HT1080 (cell line): Measurements from ENCODE around the gene CACNA1I. TPM values are rescaled to one million over a fixed set of nuclear protein-coding genes. Genes with fewer than 3 reads are reported as not detected.
"Not testable (repeated sequence)": the region's sequence is repeated elsewhere in the genome, so short reads cannot be mapped to it uniquely, and the experiment has no call there.

ENCODE experiments used
- DNase-seq: peaks from one replicate; pipeline ENCODE4 v3.0.0-alpha.2; 2015; ENCODE audit warnings: low read depth
- total RNA-seq: library from RNA; depleted of rRNA; stranded (reverse); fragments of >200 nt; shearing (Covaris generic); gene quantifications from 2 replicates; pipeline ENCODE4 v1.2.3, GENCODE V29; 2014; rRNA removed

The CACNA1I gene
- total RNA-seq, 1 experiment from 2014 or later: not detected

DNA sequence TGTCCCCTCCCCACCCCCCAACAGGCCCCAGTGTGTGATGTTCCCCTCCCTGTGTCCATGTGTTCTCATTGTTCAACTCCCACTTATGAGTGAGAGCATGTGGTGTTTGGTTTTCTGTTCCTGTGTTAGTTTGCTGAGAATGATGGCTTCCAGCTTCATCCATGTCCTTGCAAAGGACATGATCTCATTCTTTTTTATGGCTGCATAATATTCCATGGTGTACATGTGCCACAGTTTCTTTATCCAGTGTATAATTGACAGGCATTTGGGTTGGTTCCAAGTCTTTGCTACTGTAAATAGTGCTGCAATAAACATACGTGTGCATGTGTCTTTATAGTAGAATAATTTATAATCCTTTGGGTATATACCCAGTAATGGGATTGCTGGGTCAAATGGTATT, 163.5 kb downstream of the CACNA1I start:
- DNase-seq: not testable (repeated sequence)

DNA sequence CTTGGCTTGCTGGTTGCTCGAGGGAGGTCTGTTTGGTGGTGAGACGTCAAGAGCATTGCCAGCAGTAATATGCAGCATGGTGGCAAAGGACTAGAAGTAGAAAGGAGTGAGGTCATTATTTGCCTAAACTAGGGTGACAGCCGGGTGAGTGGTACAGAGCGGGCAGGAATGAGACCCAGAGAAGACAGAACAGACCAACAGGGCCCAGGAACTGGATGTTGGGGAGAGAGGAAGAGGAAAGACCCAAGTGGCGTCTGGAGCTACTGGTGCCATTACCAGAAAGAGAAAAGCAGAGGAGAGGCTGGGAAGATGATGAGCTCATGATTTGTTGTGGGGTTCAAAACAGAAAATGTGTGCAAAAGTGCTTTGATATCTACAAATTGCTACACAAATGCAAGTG, 164.3 kb downstream of the CACNA1I start:
- no peak for DNase-seq

DNA sequence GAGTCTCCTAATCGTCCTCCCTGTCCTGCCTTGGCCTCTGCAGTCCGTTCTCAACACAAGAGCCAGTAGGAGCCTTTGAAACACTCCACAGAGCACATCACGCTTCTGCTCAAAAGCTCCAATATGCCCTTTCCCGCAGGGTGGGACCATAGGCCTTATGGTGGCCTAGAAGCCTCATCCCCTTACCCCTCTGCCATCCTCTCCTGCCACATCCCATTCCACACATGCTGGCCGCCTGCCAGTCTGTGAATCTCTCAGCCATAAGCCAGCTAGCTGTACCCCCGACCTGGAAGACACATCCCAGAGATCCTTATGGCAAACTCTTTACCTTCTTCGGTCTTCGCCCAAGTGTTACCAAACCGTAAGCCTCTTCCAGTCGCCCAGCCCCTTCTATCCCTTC, 165.2 kb downstream of the CACNA1I start:
- no peak for DNase-seq

DNA sequence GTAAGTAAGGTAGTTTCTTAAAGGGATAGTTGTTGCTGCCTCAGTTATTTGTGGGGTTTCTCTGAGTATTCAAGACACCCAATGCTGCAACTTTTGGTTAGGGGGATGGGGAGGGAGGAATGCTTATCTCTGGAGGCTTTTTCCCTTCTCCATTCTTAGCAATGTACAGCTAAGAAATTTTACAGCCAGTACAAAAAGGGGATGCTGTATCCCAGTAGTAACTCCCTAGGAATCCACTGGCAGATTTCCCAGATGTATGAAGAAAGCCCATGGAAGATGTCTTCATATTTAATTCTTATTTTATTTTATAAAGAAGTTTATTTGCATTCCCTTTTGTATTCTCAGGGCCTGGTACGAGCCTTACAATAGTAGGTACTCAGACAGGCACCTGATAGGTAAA, 168.2 kb downstream of the CACNA1I start:
- no peak for DNase-seq

Other genes with a start within 250 kb of the CACNA1I start
- gene SYNGR1, start 220.8 kb upstream of the CACNA1I start, total RNA-seq: 12.7 and 12.8 TPM in 2 replicates
- gene TAB1, start 171.0 kb upstream of the CACNA1I start, total RNA-seq: 17.5 and 18.4 TPM in 2 replicates
- 0.10 TPM in 2 replicates for gene MGAT3, start 113.7 kb upstream of the CACNA1I start, total RNA-seq
- 41.5 and 51.4 TPM in 2 replicates for gene MIEF1, start 68.5 kb upstream of the CACNA1I start, total RNA-seq
- 408 and 466 TPM in 2 replicates for gene ATF4, start 50.2 kb upstream of the CACNA1I start, total RNA-seq
- gene RPS19BP1, start 38.0 kb upstream of the CACNA1I start, total RNA-seq: 286 and 318 TPM in 2 replicates